Stromal cell of bone marrow (primary cell): ENCODE measurements around the gene TMEM9.
"Not testable (repeated sequence)": the region's sequence is repeated elsewhere in the genome, so short reads cannot be mapped to it uniquely, and the experiment has no call there.

Experiments
- DNase-seq: peaks from one replicate; pipeline ENCODE4 v3.0.0-alpha.2; 2012; ENCODE audit warnings: low read depth

TMEM9 gene

DNA sequence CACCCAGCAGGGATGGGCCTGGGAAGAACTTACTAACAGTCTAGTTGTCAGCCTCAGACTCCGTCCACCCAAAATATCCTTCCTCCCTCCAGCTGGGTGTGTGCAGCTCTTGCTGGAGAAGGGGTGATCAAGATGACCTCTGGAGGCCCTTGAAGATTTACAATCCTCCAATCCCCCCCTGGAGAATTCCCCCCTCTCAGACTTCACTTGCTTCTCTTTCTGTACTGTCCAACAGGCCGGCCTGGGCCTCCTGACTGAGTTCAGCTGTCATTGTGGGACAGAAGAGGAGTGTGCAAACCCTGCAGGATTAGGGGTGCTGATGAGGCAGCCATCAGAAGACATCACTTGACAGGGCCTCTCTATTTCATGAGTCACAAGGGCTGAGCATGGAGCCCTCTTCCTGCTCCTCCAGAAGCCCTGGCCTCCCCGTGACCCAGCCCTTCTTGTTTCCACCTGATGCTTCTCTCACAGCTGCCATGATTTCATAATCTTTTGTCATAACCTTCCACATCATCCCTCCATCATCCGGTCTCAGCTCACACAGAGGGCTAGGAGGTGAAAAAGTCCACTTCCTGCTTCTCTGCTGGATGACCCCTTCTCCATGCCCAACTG is 18.8 kb upstream of the TMEM9 start:
- DNase-seq, result no peak

DNA sequence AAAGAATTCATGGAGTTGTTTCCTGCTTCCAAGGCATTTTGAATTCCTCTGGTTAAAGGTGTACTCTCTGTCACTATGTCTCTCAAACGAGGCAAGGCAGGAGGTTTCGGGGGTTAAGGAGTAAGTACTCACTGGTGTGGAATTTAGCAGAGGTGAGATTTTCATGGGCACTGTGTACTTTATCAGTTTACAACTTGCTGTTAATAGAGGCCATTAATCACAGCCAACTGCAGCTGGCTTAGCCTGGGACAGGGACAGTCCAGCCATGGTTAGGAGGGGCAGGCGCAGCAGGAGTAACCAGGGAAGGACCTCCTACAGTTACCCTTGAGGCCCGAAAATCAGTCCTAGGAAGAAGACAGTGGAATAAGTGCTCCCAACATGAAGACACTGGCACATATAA is 18.1 kb upstream of the TMEM9 start:
- no peak for DNase-seq

DNA sequence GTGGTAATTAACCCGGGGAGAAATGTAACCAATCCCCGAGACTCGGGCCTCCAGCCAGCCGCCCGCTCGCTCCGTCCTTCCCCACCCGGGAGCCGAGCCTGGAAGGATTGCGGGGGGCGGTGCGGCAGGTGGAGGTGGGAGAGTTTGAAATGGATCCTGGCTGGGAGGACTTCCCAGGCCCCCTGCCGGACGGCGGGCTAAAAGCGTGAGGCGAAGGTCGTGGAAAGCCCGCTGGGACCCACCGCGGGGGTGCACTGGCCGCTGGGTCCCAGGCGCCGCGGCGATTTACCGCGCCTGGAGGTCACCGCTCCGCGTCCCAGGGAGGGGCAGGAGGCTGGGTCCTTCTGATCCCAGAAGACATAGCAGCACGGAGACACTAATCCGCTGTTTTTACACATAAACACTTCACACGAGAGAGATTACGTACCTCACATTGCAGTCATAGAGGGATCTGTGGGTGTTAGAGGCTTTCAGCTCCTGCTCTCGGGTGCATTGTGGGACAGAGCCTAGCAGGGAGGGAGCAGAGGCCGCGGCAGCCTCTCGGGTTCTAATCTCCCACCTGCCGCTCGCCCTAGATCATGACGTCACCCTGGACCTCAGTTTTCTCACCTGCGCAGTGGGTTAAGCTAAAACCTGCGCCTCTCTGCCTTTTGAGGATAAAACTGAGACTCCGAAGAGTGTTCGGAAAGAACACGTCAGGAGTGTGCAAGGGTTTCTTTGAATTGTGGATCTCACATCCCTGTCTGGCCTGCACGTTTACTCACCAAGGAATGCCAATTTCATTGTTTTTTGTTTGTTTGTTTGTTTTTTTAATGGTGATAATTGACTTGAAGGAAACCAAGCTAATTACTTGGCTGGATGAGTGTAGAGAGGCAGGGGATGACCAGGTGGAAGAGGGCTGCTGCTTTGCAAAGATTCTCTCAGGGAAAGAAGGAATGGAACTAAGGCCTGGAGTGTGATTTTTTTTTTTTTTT is 17.1 kb upstream of the TMEM9 start:
- peak; percentile 13 for DNase-seq

DNA sequence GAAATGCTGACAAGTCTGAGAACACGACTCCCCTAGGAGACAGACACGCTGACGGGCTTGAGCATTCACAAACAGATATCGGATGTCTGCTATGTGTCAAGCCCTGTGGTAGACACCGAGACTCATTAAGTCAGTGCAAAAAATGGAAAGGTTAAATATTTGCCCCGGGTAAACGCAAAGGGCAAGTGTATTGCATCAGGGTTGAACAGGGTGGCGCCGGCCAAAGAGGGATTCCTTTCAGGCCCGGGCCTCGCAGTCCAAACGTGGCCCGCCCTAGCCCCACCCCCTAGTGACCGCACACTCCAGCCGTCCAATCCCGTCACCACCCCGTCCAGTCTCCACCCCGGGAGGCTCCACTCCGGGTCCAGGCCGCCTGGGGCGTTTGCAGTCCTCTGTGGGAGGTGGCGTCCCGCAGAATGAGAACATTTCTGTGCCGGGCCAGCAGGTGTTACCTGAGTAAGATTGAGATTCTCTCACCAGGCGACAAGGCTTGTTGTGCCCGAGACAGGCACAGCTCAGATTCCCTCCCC is 16.3 kb upstream of the TMEM9 start:
- peak; percentile 86 for DNase-seq

DNA sequence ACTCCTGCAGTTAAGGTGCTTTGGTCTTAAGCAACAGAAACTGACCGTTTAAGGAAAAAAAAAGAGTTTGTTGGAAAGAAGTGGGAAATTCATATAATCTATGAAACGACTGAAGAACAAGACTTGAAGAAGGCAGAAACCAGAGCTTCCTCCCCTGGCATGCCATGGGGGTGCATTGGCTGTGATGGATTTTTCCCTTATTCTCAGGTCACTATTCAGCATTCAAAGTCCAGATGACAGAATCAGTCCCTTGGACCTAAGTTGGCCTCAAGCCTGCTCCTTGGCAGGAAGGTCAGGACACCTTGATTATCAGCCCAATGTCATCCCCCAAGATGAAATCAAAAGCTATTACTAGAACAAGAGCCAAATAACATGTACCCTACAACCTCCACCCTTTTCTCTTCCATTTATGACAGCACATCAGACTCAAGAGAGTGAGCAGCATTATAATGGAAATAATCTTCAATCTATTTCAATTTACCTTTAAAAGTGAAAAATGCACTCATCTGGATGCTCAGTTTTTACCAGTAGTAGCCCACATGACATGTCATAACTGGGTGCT is 15.8 kb upstream of the TMEM9 start:
- no peak for DNase-seq

DNA sequence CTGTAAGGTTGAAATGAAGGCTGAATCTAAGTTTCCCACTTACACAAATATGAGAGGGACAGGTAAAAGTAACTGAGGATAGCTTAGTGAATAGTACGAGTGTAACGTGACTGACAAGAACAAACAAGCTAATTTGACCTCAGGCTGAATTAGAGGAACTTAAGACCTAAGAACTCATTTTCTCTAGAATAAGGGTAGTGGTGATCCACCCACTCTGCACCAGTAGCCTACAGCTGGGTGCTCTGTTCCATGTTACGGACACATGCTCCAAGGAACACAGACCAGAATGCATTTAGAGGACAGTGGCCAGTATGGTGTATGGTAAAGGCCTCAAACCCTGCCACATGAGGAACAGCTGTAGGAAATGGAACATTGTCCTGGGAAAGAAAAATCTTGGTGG is 14.9 kb upstream of the TMEM9 start:
- no peak for DNase-seq

DNA sequence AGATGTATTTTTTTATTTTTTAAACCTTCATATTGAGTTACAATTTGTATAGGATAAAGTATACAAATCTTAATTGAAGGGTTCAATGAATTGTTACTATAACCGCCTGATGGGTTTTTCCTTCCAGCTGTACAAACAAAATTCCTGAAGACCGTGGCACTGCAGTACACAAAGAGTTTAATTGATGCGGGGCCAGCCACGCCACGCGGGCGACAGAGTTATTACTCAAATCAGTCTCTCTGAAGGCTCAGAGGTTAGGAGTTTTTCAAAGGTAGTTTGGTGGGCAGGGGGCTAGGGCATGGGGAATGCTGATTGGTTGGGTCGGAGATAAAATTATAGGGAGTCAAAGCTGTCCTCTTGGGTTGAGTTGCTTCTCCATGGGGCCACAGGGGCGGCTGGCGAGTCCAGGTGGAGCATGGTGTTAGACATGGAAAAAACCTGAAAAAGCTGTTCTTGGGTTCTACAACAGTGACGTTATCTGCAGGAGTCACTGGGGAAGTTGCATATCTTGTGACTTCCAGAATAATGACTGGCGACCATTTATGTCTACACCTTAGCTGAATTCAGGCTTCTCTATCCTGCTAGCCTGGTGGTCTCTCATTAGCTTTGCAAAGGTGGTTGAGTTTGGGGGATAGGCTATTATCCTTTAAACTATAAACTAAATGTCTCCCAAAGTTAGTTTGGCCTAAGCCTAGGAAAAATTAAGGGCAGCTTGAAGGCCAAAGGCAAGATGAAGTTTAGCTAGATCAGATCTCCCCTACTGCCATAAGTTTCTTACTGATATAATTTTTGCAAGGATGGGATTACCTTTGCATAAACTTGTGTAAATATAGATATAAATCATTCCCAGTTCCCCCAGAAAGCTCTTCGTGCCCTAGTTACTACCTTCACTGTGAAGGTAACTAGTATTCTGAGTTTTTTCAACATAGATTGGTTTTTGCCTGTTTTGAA is 13.0 kb upstream of the TMEM9 start:
- no peak for DNase-seq

DNA sequence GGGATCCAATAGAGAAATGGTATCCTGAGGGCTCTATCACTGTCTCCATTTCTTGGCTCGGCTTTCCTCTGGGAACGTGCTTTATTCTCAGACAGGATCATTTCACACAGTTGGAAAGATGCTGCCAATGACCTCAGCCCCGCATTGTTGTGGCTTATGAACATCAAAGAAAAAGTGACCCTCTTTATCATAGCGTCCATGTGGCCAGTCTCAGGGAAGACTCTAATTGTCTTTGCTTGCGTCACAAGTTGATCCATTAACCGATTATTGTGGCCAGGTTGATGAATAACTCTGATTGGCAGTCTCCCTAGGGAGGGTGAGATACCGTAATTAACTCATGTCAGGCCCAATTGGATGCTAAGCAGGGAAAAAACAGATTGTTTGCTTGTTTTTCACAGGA is 10.4 kb upstream of the TMEM9 start:
- no peak for DNase-seq

DNA sequence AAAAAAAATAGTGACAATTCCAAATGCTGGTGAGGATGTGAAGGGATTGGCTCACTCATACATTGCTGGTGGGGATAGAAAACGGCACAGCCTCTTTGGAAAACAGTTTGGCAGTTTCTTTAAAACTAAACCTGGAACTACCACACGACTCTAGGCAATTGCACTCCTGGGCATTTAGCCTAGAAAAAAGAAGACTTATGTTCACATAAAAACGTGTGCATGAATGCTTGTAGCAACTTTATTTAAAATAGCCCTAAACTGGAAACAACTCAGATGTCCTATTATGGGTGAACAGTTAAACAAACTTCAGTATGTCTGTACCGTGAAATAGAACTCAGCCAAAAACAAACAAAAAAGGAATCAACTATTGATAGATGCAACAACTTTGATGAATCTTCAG is 9.4 kb upstream of the TMEM9 start:
- no peak for DNase-seq

DNA sequence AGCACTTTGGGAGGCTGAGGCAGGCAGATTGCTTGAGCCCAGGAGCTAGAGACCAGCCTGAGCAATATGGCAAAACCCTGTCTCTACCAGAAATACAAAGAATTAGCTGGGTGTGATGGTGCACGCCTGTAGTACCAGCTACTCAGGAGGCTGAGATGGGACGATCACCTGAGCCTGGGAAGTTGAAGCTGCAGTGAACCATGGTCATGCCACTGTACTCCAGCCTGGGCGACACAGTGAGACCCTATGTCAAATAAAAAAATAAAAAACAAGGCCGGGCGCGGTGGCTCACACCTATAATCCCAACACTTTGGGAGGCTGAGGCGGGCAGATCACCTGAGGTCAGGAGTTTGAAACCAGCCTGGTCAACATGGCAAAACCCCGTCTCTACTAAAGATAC is 8.8 kb upstream of the TMEM9 start:
- not testable (repeated sequence) for DNase-seq

DNA sequence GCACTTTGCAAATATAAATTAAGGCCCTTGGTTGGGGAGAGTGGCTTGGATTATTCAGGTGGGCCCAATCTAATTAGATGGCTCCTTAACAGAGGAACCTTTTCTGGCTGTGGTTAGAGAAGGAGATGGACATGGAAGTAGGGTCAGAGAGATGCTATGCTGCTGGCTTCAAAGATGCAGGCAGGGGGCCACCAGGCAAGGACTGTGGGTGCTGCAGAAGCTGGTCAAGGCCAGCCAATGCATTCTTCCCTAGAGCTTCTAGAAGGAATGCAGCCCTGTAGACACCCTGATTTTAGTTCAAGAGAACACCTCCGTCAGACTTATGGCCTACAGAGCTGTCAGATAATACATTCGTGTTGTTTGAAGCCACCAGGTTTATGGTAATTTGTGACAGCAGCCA is 3.7 kb upstream of the TMEM9 start:
- DNase-seq, result no peak

DNA sequence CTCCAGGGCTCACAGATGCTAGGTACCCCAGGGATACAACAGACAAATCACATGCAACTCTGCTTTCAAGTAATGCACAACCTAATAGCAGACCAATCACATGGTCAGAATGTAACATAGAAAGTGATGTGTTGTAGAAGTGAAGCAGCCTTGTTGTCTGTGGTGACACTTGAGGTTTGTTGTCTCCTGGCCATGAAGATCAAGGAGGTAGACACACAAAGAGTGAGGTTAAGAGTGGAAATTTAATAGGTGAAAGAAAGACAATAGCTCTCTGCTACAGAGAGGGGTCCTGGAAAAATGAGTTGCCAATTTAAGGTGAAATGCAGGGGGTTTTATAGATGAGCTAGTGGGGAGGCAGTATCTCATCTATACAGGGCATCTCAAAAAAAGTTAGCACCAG is 2.5 kb upstream of the TMEM9 start:
- no peak for DNase-seq

DNA sequence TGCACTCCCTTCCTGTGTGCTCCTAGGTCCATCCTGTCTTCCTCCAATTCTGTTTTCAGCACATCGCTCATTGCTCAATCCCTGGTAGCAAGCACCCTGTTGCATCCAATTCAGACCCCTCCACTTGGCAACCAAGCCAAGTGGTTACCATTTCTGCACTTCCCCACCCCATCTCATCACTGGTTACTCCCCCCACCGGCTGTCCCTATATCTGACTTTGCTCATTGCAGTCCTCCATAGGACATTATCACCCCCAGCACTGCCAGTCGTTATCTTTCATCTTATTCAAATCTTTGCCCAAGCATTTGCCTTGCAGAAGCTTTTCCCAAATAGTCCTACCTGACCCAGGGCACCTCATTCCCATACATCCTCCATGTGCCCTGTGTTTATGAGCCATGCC is 2.1 kb upstream of the TMEM9 start:
- DNase-seq, result no peak

DNA sequence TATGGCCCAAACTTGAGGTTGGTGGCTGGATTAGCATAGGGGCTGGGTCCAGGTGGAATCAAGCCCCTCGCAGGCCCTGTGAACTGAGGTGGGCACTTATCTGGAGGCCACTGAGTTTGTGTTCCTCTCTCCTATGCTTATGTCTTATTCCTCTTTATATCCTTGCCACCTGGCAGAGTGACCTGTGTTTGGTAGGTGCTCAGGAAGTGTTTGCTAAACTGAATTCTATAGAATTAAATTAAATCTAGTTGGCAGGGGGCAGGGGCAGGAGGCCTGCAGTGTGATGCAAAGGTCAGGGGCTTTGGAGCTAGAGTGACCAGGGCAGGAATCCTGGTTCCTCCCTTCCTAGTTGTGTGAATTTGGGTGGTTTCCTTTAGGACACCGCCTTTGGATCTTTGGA is 1.1 kb upstream of the TMEM9 start:
- no peak for DNase-seq

DNA sequence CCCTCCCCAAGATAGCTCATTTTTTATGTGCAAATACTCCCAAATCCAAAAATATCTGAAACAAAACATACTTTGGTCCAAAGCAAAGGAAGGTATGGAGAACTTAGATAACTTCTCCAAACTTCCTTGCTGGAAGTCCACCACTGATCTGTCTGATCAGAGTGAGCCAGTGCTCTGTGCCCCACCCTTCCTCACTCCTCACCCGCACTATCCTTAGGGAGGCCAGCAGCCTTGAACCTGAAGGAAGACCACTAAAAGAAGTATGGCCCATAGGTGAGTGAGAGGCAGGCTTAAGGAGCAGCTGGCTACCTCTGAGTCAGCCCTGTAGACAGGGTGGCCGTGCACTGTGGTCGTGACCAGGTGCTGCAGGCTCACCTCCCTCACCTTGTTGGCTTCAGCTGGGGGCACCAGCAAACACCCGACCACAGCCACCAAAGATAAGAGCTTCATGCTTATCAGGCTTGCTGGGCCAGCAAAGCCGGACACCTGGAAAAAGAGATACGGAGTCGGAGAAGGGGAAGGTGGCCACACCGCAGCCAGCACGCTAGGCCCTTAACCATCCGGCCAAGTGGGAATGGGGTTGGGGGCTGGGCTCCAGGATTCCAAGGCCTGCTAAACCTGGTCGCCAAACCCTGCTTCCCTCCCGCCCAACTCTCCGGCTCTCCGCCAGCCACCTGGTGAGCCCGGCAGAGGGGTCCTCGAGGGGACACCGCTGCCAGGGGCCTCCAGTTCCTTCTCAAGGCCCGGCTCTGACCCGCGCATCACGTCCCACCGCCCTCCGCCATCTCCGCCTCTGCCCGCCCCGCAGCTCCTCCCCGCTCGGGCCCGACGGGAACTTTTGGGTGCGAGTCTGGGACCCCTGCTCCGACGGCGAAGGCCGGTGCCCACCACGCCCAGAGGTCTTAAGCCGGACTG is 543 bp downstream of the TMEM9 start:
- DNase-seq, result no peak

DNA sequence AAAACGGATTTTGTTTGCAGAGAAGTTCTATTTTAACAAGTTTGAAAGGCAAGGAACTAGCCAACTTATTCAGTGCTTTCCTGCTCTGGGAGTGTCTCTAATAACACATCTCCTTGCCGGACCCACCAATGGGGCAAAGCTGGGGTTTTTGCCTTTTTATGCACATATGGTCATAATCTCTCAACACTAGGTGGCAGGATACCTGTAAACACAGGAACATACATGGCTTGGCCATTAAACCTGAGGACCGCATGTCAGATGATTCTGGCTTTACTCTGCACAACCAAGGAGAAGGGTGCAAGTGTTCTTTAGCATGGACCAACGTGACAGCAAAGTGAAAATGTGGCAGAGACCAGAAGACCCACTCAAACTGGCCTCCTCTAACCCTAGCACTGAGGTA is 4.9 kb downstream of the TMEM9 start:
- DNase-seq, result peak; percentile 6

DNA sequence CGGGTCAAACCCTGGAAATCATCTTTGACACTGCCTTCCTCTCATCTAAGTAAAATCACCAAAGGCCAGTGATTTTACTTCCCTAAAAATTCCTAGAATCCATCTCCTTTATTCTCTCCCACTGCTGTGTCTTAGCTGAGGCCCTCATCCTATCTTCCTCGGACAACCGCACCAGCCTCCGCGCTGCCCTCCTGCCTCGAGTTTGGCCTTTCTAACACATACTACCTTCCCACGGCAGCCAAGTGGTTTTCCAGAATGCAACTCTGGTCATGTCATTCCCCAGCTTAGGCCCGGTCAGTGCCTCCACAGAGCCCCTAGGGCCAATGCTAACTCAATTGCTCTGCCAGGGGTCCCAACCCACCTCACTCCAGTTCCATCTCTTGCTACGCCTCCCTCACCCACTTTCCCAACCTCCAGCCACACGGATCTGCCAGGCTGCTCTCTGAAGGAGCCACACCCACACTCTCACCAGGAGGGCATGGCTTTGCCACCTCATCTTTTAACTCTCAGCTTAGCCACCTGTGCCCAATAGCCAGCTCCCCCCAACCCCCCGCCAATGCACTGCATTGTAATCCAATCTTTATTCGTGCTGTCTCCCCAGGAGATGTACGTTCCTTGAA is 6.8 kb downstream of the TMEM9 start:
- DNase-seq, result no peak

DNA sequence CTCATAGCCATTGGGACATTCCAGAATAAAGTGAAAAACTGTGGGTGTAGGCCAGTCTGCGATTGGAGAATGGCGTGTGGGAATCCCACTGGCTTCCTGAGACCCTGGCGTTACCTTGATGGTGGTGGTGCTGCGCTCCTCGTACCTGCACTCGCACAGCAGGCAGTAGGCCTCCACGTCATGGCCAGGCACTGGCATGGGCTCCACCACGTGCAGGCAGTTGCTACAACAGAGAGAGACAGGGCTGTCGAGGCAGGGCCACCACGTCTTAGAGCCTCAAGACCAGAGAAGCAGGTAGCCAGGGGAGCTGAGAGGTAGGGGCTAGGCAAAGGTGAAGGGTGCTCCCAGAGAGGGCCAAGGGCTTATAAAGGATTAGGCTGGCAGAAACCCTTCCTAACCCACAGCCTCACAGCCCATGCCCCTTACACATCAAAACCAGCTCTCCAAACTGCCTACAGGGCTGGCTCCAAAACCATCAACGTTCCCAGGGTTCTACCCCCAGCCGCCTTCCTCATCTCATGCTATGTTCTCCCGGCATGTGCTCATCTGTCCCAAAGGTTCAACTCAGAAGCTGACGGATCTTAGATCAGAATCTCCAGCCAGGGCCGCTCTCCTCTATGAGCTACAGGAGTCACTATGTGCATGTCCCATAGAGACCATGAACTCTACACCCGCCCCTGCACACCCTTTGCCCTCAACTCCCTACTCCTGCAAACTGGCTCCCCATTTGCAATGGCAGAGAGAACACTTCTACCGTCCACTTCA is 7.5 kb downstream of the TMEM9 start:
- no peak for DNase-seq

DNA sequence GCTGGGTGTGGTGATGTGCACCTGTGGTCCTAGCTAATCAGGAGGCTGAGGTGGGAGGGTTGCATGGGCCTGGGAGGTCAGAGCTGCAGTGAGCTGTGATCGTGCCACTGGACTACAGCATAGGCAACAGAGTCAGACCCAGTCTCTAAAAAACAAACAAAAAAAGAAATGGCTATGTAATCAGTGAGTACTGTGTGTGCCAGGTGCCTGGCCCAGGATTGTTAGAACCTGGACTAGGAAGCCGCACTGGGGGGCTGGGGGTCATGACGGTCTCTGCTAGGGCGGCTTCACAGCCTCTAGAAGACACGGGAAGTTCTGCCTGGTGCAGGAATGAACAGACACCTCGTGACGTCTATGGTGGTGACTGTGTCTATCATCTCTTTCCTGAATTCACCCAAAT is 8.5 kb downstream of the TMEM9 start:
- DNase-seq, result no peak

DNA sequence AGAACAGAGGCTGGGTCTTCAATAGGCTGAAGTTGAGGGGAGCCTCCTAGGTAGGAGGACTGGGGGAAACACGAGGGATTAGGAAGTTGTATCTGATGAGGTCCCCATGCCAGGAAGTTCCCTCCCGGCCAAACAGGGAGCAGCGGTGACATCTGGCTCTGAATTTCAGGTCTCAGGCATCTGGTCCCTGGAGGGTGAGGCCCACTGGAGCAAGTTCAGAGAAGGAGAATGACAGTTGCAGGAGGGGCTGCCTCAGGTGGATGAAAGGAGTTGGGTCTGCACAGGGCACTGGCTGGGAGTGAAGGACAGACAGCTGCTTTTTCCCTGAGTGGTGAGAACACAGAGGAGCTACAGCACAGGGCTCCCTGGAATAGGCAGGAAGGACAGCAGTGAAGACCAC is 9.1 kb downstream of the TMEM9 start:
- DNase-seq, result no peak
